Loucy (cell line): ENCODE results near the gene SPPL2C.

Experiments
- H2AFZ ChIP-seq: fragments of 200-600 bp; sonication (generic); 2 replicates; pipeline ENCODE4 v1.6.0; 2016; ENCODE audit warnings: antibody characterized with exemption, mild to moderate bottlenecking, low read length, moderate library complexity
- H3F3A ChIP-seq: fragments of 200-600 bp; 2 replicates; pipeline ENCODE4 v1.6.0; 2016; ENCODE audit warnings: antibody characterized with exemption, low read depth, mild to moderate bottlenecking
- H3K27me3 ChIP-seq: fragments of 200-600 bp; sonication (generic); 2 replicates; pipeline ENCODE4 v1.6.1; 2014; ENCODE audit warnings: low read length, mild to moderate bottlenecking; ENCODE audit not compliant: insufficient read depth, poor library complexity, severe bottlenecking
- H3K36me3 ChIP-seq: fragments of 200-600 bp; sonication (generic); 2 replicates; pipeline ENCODE4 v1.6.1; 2016; ENCODE audit warnings: low read length; ENCODE audit not compliant: insufficient read depth
- H3K4me1 ChIP-seq: fragments of 200-600 bp; sonication (generic); 2 replicates; pipeline ENCODE4 v1.5.1; 2014; ENCODE audit warnings: low read length, mild to moderate bottlenecking; ENCODE audit not compliant: insufficient read depth, poor library complexity, severe bottlenecking
- H3K4me2 ChIP-seq: fragments of 200-600 bp; sonication (generic); 2 replicates; pipeline ENCODE4 v1.6.0; 2014; ENCODE audit warnings: antibody characterized with exemption, low read length, low read depth, mild to moderate bottlenecking; ENCODE audit not compliant: poor library complexity, severe bottlenecking
- H3K4me3 ChIP-seq: fragments of 200-600 bp; sonication (generic); 2 replicates; pipeline ENCODE4 v1.5.1; 2014; ENCODE audit warnings: low read length, mild to moderate bottlenecking, mixed read lengths; ENCODE audit not compliant: poor library complexity, severe bottlenecking
- H3K79me2 ChIP-seq: fragments of 200-600 bp; sonication (generic); 2 replicates; pipeline ENCODE4 v1.6.1; 2014; ENCODE audit warnings: low read length; ENCODE audit not compliant: insufficient read depth
- H3K9ac ChIP-seq: fragments of 200-600 bp; sonication (generic); 2 replicates; pipeline ENCODE4 v1.6.0; 2014; ENCODE audit warnings: mild to moderate bottlenecking, low read depth, low read length, moderate library complexity; ENCODE audit not compliant: poor library complexity, severe bottlenecking
- H3K9me2 ChIP-seq: fragments of 200-600 bp; sonication (generic); replicated peaks from 2 replicates; pipeline ENCODE4 v1.6.1; 2016; ENCODE audit warnings: low read depth, low read length, mixed read lengths
- H3K9me3 ChIP-seq: fragments of 200-600 bp; sonication (generic); 2 replicates; pipeline ENCODE4 v1.6.1; 2014; ENCODE audit warnings: mild to moderate bottlenecking, antibody characterized with exemption, low read length, low read depth; ENCODE audit not compliant: insufficient read depth
- H4K20me1 ChIP-seq: fragments of 200-600 bp; sonication (generic); 2 replicates; pipeline ENCODE4 v1.6.0; 2014; ENCODE audit warnings: antibody characterized with exemption, low read length, mild to moderate bottlenecking; ENCODE audit not compliant: insufficient read depth, poor library complexity, severe bottlenecking
- CTCF ChIP-seq: fragments of 200-600 bp; sonication (generic); conservative IDR thresholded peaks from 2 replicates; pipeline ENCODE4 v1.5.1; 2014; ENCODE audit warnings: mild to moderate bottlenecking, antibody characterized with exemption, low read length
- EZH2phosphoT487 ChIP-seq: fragments of 200-600 bp; IDR thresholded peaks from 2 replicates; pipeline ENCODE4 v1.6.1; 2018; ENCODE audit warnings: antibody characterized with exemption, mild to moderate bottlenecking, moderate library complexity, borderline replicate concordance

Gene SPPL2C

GRCh38 chr17:45894022-45894784, 49.5 kb downstream of the SPPL2C start, which contains the start of gene MAPT:
Gene MAPT, plus strand, starts transcription at chr17:45894554. Its CDS starts 67,784 bp downstream, at chr17:45962338.
- TF ChIP-seq CTCF (peak; percentile 56), EZH2phosphoT487 (no peak)
- no peaks in the 10 kb centered on the region for H3K79me2 ChIP-seq
- H3K4me2 ChIP-seq = peak within 1 kb of the TSS; percentile 76
- peak within 1 kb of the TSS; percentile 75 for H3K4me3 ChIP-seq
- peak within 1 kb of the TSS; percentile 96 for H2AFZ ChIP-seq
- peak within 1 kb of the TSS; percentile 59 for H3K9ac ChIP-seq
- no peaks in the 10 kb centered on the region for H3K9me3 ChIP-seq
- H3F3A ChIP-seq = no peaks in the 10 kb centered on the region
- H3K4me1 ChIP-seq = no peaks in the 10 kb centered on the region
- H4K20me1 ChIP-seq = no peaks in the 10 kb centered on the region
- no peaks in the 10 kb centered on the region for H3K9me2 ChIP-seq
- no peaks in the 10 kb centered on the region for H3K36me3 ChIP-seq
- no peaks in the 10 kb centered on the region for H3K27me3 ChIP-seq

GRCh38 chr17:45895304-45895968, 50.8 kb downstream of the SPPL2C start:
- Histone ChIP-seq H4K20me1 (no peaks in the 10 kb centered on the region), H3K4me2 (no peak overlapping the region), H3K9me2 (no peaks in the 10 kb centered on the region), H3K36me3 (no peaks in the 10 kb centered on the region), H3F3A (no peaks in the 10 kb centered on the region), H3K4me1 (no peaks in the 10 kb centered on the region), H2AFZ (no peak overlapping the region), H3K27me3 (no peaks in the 10 kb centered on the region), H3K9me3 (no peaks in the 10 kb centered on the region), H3K9ac (no peak overlapping the region), H3K79me2 (no peaks in the 10 kb centered on the region), H3K4me3 (no peak overlapping the region)
- no peak for TF ChIP-seq EZH2phosphoT487
- TF ChIP-seq CTCF = no peak

GRCh38 chr17:45895969-45896785, 51.5 kb downstream of the SPPL2C start:
- Histone ChIP-seq H3K9me3 (no peaks in the 10 kb centered on the region), H3K9me2 (no peaks in the 10 kb centered on the region)

More at GRCh38 chr17:45895969-45896785, 51.5 kb downstream of the SPPL2C start:
- H3K9ac ChIP-seq = no peak overlapping the region
- no peak overlapping the region for H3K4me2 ChIP-seq
- no peak overlapping the region for H3K4me3 ChIP-seq
- no peaks in the 10 kb centered on the region for H3K36me3 ChIP-seq
- H3F3A ChIP-seq = no peaks in the 10 kb centered on the region
- no peak overlapping the region for H2AFZ ChIP-seq
- no peaks in the 10 kb centered on the region for H4K20me1 ChIP-seq
- H3K79me2 ChIP-seq = no peaks in the 10 kb centered on the region
- TF ChIP-seq CTCF (no peak), EZH2phosphoT487 (no peak)
- H3K4me1 ChIP-seq = no peaks in the 10 kb centered on the region
- no peaks in the 10 kb centered on the region for H3K27me3 ChIP-seq
